Measurements from ENCODE around the gene NPPA. TPM values are rescaled to one million over a fixed set of nuclear protein-coding genes. Genes with fewer than 3 reads are reported as not detected.

Gene NPPA
- total and polyA plus RNA-seq, 9 of the 15 experiments (the other 6 are each of a cell fraction or from before 2014, with no cell fraction given), result not detected

DNA sequence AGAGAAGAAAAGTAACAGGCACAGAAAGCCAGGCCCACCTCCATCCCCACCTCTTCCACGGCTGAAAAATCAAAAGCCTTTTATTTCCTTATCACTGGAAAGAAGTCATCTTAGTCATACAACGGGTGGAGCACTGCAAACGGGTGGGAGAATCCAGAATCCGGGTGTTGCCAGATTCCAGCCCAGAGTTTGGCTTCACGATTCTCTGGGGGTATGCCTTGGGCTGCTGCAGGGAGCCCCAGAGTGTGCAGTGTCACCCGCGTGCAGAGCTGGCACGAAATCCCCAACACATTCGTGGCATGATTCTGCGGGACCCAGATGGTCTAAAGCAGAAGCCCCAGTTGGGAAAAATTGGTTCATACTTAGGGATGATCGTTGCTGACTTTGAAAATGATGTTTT, 2.6 kb upstream of the NPPA start:
- peaks cover 19% of the 10 kb centered on the region; the same call in 1 of the 3 replicates for H3K36me3 ChIP-seq (ENCODE audit: control insufficient read depth, insufficient read depth, low read length)
- no peak for ATAC-seq
- intact Hi-C loops (cut with micrococcal nuclease), result no loop called here
- peaks cover 11 to 15% of the 10 kb centered on the region in 2 experiments for H3K4me1 ChIP-seq (replicated peaks in 1 of 2; ENCODE audit: control insufficient read depth in 2 of 2, insufficient read depth in 2 of 2, low read length in 2 of 2)
- H3K9ac ChIP-seq (ENCODE audit: insufficient read depth in 1 of 2, low read depth in 2 of 2, low read length in 2 of 2), result peak overlapping the region in 1 of 2 experiments; percentile 50; a peak in 1 of 4 replicates
- in situ Hi-C loops (cut with MboI), result no loop called here
- FAIRE-seq, result no peak
- H2AFZ ChIP-seq (ENCODE audit: low read depth, low read length), result no peak overlapping the region
- no TSS peak for BruUV-seq (replicated peaks)
- no peak for DNase-seq (ENCODE audit: extremely low read depth in 1 of 4, low spot score in 3 of 4)
- TF ChIP-seq FOSL1 (tag; conservative IDR thresholded peaks at IDR 0.05), result 0 out of 2 replicates have a peak, but pooled peaks have one; percentile 18
- 0 out of 2 replicates have a peak, but pooled peaks have one; percentile 5 for TF ChIP-seq POLR2G (IDR thresholded peaks at IDR 0.05; ENCODE audit: low read depth, low read length)
- no peak for TF ChIP-seq TARDBP (IDR thresholded peaks at IDR 0.05)
- peak; percentile 15; the same call in 1 of the 2 replicates for TF ChIP-seq CBFA2T3 (IDR thresholded peaks at IDR 0.05)
- no peaks in the 10 kb centered on the region for H3K9me3 ChIP-seq (replicated peaks; ENCODE audit: control insufficient read depth, insufficient read depth, low read depth, low read length)
- POLR2A ChIA-PET, result interaction anchor here (0.5 to 8.8 kb wide), 4 partner anchors 21 to 59 kb away, joined by 3 to 96 read pairs (median 5); no protein-coding TSS in a partner anchor
- CTCF ChIA-PET (ENCODE audit: low intra/inter-chr PET ratio), result interaction anchor here (0.6 kb wide), 1 partner anchor 394 kb away, joined by 3 read pairs; no protein-coding TSS in a partner anchor
- no peak overlapping the region for H3K4me3 ChIP-seq
- peaks cover 5% of the 10 kb centered on the region; the same call in 1 of the 2 replicates for H4K20me1 ChIP-seq (replicated peaks; ENCODE audit: control insufficient read depth, insufficient read depth, low read length)
- H3K79me2 ChIP-seq (ENCODE audit: control insufficient read depth, insufficient read depth, low read length), result no peaks in the 10 kb centered on the region
- no peak overlapping the region for H3K4me2 ChIP-seq (ENCODE audit: insufficient read depth, low read length)
- no peak overlapping the region for H3K27ac ChIP-seq (ENCODE audit: extremely low read depth, low read depth, low read length)
- no peaks in the 10 kb centered on the region for H3K9me1 ChIP-seq (ENCODE audit: control insufficient read depth, insufficient read depth, low read length)
- 33% methylated on average over 11 of the region's 11 CpGs for WGBS (ENCODE audit: insufficient coverage, low coverage, missing lambda C conversion rate)
- peaks cover 4 to 20% of the 10 kb centered on the region in 2 experiments; a peak in 3 of 5 replicates for H3K27me3 ChIP-seq (ENCODE audit: control insufficient read depth in 2 of 2, insufficient read depth in 2 of 2, low read length in 2 of 2)

DNA sequence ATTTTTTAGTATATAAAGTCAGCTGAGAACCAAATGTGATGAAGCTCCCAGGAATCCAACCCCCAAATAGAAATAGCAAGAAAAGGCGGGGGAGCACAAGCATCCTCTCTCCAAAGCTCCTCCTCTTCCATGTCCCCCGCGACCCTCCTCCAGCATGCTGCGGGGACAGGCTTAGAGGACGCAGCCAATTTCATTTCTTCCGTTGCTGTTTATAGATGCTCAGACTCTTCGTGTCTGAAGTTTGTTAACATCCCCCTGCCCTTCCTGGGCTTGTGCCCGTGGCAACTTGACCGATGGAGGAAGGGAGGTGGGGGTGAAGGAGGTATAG, 754 bp upstream of the NPPA start:
- no TSS peak for BruUV-seq (replicated peaks)
- Histone ChIP-seq H4K20me1 (replicated peaks; ENCODE audit: control insufficient read depth, insufficient read depth, low read length) (peaks cover 5% of the 10 kb centered on the region; the same call in 1 of the 2 replicates), H3K9ac (ENCODE audit: insufficient read depth in 1 of 2, low read depth in 2 of 2, low read length in 2 of 2) (0 out of 4 replicates have a peak overlapping the region, but pooled peaks of 1 of the 2 experiments have one; percentile 2), H3K9me1 (ENCODE audit: control insufficient read depth, insufficient read depth, low read length) (no peaks in the 10 kb centered on the region), H3K4me2 (ENCODE audit: insufficient read depth, low read length) (no peak overlapping the region), H3K4me1 (replicated peaks in 1 of 2; ENCODE audit: control insufficient read depth in 2 of 2, insufficient read depth in 2 of 2, low read length in 2 of 2) (peaks cover 15 to 21% of the 10 kb centered on the region in 2 experiments), H3K27me3 (ENCODE audit: control insufficient read depth in 2 of 2, insufficient read depth in 2 of 2, low read length in 2 of 2) (peaks cover 0 to 7% of the 10 kb centered on the region in 2 experiments; a peak in 2 of 5 replicates), H3K4me3 (no peak overlapping the region), H3K27ac (ENCODE audit: extremely low read depth, low read depth, low read length) (no peak overlapping the region), H2AFZ (ENCODE audit: low read depth, low read length) (no peak overlapping the region), H3K9me3 (replicated peaks; ENCODE audit: control insufficient read depth, insufficient read depth, low read depth, low read length) (no peaks in the 10 kb centered on the region), H3K36me3 (ENCODE audit: control insufficient read depth, insufficient read depth, low read length) (peaks cover 37% of the 10 kb centered on the region), H3K79me2 (ENCODE audit: control insufficient read depth, insufficient read depth, low read length) (no peaks in the 10 kb centered on the region)
- no peak for ATAC-seq
- DNase-seq (ENCODE audit: extremely low read depth in 1 of 4, low spot score in 3 of 4), result no peak
- ChIA-PET POLR2A (interaction anchor here (1.3 to 14.0 kb wide), 2 partner anchors 11 to 60 kb away, joined by 4 to 304 read pairs; partner anchors contain the start of gene NPPB), CTCF (ENCODE audit: low intra/inter-chr PET ratio) (no interaction called here)
- TF ChIP-seq IRF9 (tag; IDR thresholded peaks at IDR 0.05) (no peak), CHD1 (IDR thresholded peaks at IDR 0.05; ENCODE audit: low read length) (no peak), HMGN3 (IDR thresholded peaks at IDR 0.05; ENCODE audit: borderline replicate concordance, extremely low read depth, insufficient read length, low read depth, low read length) (no peak)
- TF ChIP-seq, protein P1, sequence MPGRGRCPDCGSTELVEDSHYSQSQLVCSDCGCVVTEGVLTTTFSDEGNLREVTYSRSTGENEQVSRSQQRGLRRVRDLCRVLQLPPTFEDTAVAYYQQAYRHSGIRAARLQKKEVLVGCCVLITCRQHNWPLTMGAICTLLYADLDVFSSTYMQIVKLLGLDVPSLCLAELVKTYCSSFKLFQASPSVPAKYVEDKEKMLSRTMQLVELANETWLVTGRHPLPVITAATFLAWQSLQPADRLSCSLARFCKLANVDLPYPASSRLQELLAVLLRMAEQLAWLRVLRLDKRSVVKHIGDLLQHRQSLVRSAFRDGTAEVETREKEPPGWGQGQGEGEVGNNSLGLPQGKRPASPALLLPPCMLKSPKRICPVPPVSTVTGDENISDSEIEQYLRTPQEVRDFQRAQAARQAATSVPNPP (IDR thresholded peaks at IDR 0.05; ENCODE audit: borderline replicate concordance, insufficient read depth, insufficient read length), result no peak
- intact Hi-C loops (cut with micrococcal nuclease) (no loop called here), in situ Hi-C loops (cut with MboI) (no loop called here)
- WGBS (ENCODE audit: insufficient coverage, low coverage, missing lambda C conversion rate), result 71% methylated on average over 9 of the region's 9 CpGs
- FAIRE-seq, result no peak

Data from K562 (cell line).